ENCODE measurements around the gene SLC25A26.
"Not testable (repeated sequence)": the region's sequence is repeated elsewhere in the genome, so short reads cannot be mapped to it uniquely, and the experiment has no call there.

Gene SLC25A26

GRCh38 chr3:66271231-66271630 is 50.4 kb downstream of the SLC25A26 start:
- DNase-seq, result no peak

- DNase-seq, result no peak
Measured at GRCh38 chr3:66272016-66272415, 51.2 kb downstream of the SLC25A26 start.

DNA sequence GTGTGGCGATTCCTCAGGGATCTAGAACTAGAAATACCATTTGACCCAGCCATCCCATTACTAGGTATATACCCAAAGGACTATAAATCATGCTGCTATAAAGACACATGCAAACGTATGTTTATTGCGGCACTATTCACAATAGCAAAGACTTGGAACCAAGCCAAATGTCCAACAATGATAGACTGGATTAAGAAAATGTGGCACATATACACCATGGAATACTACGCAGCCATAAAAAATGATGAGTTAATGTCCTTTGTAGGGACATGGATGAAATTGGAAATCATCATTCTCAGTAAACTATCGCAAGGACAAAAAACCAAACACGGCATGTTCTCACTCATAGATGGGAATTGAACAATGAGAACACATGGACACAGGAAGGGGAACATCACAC is 54.0 kb downstream of the SLC25A26 start:
- not testable (repeated sequence) for DNase-seq

DNA sequence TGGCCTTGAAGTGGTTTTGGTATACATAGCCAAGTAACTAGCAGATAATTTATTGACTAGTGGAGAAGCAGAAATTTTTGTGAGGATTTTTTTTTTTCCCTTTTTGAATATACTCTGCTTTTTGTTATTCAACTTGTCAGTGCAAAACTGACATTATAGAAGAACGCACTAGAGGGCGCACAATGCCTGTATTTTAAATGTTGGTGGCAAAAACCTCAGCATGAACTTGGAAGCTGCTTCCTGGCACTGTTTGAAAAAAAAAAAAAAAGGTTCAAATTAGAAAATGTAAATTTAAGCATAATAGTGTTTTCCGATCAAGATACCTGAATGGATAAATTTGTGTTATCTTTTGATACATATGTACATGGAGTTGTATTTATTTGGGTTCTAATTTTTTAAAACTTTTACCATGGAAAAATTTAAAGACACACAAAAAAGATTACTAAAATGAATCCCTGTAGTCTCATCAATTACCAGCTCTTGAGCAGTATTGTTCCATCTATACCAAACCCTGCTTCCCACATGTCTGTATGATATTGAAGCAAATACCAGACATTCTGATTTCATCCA is 56.0 kb downstream of the SLC25A26 start:
- DNase-seq, result peak; percentile 23

DNA sequence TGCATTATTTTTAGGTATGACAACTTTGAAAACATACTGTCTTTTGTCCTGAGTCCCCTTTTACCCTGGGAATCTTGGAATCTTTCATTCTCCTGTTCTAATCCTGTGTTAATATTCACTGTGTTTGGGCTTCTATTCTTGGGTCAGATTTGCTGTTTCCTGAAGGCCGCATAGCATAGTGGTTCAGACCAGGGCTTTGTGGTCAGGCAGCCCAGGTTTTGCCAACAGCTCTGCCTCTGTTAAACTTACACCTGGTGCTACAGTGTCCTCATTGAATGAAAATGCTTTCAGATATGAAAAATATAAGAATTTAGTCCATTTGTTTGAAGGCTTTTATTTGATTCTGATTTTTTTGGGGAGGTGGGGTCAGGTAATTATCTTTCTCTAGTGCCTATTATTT is 58.4 kb downstream of the SLC25A26 start:
- DNase-seq, result no peak

- DNase-seq, result no peak
Measured at GRCh38 chr3:66280304-66280703, 59.5 kb downstream of the SLC25A26 start.

DNA sequence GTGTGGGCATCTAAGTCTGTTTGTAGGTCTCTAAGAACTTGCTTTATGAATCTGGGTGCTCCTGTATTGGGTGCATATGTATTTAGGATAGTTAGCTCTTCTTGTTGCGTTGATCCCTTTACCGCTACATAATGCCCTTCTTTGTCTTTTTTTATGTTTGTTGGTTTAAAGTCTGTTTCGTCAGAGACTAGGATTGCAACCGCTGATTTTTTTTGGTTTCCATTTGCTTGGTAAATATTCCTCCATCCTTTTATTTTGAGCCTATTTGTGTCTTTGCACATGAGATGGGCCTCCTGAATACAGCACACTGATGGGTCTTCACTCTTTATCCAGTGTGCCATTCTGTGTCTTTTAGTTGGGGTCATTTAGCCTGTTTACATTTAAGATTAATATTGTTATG is 71.1 kb downstream of the SLC25A26 start:
- DNase-seq, result not testable (repeated sequence)

DNA sequence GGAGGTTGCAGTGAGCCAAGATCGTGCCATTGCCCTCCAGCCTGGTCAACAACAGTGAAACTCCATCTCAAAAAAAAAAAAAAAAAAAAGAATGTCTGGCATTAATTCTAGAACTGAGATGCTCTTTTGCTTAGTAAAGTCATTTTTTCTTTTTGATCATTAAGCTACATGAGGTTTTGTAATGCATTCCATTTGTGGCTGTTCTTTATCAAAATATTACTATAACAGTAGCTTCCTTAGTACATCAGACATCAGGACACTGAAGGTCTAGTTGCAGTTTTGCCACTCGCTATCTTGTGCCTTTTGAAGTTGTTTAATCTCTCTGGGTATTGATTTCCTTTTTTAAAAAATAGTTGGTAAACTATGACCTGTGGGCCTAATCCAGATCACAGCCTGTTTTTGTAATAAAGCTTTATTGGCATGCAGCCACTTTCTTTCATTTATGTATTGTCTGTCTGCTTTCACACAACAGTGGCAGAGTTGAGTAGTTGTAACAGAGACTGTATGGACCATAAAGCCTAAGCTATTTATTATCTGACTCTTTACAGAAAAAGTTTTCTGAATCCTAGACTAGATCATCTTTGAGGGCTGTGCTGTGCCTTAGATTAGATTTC is 76.6 kb downstream of the SLC25A26 start:
- DNase-seq, result no peak

DNA sequence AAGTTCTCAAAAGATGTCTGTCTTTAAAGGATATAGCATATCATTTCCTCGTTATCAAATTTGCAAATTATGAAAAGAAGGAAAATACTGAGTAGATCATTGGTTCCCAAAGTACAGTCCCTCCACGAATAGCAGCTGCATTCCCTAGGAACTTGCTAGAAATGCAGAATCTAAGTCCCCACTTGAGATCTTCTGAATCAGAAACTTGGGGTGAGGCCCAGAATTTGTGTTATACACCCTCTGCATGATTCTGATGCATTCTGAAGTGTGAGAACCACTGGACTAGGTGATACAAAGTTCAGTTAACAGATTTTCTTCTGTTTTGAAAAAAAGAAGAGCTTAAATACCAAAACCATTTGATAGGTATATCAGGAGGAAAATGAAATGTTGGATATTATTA is 77.1 kb downstream of the SLC25A26 start:
- no peak for DNase-seq

DNA sequence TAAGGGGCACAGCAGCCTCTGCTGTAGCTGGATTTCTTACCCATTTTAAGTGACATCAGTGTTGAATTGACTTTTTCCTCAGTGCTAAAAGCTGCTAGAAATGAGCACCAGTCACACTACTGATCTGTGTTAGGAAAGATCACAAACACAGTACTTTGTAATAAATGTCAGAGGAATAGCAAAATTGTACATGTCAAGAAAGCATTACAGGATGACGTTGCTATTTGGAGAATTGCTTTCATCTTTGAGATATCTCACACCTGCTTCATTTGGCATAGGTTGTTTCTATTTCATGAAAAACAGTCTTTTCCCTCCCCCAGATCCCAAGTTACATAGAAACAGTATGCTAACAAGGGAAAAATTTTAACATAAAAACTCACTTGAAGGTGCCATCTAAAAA is 77.8 kb downstream of the SLC25A26 start:
- no peak for DNase-seq

DNA sequence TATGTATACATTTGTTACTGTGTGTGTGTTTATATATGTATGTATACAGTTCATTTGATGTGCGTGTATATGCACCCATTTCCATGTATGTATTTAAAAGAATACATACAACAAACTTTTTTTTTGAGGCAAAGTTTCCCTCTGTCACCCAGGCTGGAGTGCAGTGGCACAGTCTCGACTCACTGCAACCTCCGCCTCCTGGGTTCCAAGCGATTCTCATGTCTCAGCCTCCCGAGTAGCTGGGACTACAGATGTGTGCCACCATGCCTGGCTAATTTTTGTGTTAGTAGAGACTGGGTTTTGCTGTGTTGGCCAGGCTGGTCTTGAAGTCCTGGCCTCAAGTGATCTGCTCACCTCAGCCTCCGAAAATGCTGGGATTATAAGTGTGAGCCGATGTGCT is 78.3 kb downstream of the SLC25A26 start:
- not testable (repeated sequence) for DNase-seq

- DNase-seq, result peak; percentile 48
Measured at GRCh38 chr3:66299891-66300290, 79.1 kb downstream of the SLC25A26 start.

GRCh38 chr3:66302288-66302687 is 81.5 kb downstream of the SLC25A26 start:
- no peak for DNase-seq

DNA sequence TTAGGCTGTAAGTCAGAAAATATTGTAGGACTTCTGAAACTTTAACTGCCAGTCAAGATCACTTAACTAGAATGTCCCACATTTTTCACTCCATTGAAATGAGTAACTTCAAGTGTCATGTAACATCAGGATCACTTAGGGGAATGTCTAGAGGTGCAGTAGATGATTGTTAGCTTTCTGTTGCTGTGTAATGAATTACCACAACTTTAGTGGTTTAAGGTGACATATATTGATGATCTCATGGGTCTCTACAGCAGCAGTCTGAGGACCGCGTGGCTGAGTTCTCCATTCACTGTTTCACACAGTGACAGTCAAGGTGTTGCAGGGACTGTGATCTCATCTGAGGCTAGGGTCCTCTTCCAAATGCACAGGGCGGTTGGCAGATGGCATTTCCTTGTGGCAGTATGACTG is 82.7 kb downstream of the SLC25A26 start:
- DNase-seq, result no peak

DNA sequence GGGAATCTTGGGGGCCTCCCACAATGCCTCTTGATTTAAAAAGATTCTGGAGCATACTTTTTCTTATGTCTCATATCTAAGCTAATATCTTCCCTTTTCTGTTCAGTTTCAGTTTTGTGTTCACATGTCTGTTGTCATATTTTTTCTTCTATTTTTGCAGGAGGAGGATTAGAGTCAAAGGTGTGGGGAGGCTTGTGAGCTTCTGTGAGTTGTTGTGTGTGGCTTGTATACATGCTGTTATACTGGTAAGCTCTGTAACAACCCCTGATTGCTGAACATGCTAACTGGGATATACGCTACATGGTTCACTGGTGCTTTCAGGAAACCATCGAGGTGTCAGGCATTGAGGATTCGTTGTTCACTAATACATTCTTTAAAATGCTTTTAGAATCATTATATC is 83.5 kb downstream of the SLC25A26 start:
- no peak for DNase-seq

DNA sequence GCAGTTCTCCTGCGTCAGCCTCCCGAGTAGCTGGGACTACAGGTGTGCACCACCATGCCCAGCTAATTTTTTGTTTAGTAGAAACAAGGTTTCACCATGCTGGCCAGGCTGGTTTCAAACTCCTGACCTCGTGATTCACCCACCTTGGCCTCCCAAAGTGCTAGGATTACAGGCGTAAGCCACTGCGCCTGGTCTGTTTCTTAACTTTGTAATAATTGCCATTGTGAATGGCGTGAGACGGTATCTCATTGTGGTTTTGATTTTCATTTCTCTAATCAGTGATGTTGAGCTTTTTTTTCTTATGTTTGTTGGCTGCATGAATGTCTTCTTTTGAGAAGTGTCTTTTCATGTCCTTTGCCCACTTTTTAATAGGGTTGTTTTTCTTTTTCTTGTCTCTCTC is 85.3 kb downstream of the SLC25A26 start:
- DNase-seq, result not testable (repeated sequence)

DNA sequence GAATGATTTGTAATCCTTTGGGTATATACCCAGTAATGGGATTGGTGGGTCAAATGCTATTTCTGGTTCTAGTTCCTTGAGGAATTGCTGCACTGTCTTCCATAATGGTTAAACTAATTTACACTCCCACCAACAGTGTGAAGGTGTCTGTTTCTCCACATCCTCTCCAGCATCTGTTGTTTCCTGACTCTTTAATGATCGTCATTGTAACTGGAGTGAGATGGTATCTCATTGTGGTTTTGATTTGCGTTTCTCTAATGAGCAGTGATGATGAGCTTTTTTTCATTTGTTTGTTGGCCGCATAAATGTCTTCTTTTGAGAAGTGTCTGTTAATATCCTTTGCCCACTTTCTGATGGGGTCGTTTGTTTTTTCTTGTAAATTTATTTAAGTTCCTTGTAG is 86.2 kb downstream of the SLC25A26 start:
- not testable (repeated sequence) for DNase-seq

DNA sequence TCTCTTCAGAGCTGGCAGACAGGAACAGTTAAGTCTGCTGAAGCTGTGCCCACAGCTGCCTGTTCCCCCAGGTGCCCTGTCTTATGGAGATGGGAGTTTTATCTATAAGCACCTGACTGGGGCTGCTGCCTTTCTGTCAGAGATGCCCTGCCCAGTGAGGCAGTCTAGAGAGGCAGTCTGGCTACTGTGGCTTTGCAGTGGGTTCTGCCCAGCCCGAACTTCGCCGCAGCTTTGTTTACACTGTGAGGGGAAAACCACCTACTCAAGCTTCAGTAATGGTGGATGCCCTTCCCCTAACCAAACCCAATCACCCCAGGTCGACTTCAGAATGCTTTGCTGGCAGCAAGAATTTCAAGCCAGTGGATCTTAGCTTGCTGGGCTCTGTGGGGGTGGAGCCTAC is 91.2 kb downstream of the SLC25A26 start:
- no peak for DNase-seq

GRCh38 chr3:66314455-66314854 is 93.7 kb downstream of the SLC25A26 start:
- no peak for DNase-seq

DNA sequence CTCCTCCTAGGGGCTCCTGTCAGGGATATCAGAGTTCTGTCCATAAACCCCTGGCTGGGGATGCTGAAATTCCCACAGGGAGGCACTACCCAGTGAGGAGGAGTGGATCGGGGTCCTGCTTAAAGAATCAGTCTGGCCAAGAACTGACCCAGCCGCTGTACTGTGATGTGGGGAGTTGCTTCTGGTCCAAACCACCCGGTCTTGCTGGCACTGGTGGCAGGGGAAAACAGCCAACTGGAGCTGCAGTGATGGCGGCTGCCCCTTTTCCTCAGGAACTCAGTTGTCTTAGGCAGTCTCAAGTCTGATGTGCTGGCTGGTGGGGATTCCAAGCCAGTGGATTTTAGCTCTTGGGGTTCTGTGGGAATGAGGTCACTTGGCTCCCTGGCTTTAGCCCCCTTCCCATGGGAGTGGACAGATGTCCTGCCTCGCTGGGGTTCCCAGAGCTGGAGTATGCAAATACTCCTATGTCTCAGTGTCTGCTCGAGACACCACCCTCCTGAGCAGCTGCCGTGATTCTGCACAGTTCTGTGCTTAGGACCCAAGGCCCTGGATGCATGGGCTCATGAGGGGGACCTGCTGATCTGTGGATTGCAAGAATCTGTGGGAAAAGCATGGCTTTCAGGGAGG is 97.1 kb downstream of the SLC25A26 start:
- no peak for DNase-seq

DNA sequence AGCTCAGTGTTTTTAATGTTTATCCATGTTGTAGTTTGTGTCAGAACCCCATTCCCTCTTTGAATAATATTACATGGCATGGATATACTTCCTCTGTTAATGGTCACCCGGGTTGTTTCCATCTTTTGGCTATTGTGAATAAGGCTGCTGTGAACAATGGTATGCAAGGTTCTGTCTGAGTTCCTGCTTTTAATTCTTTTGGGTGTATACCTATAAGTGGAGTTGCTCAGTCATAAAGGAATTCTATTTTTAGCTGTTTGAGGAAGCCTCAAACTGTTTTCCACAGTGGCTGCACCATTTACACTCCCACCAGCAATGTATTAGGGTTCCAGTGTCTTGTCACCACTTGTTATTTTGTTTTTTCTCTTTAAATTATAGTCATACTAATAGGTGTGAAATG is 99.6 kb downstream of the SLC25A26 start:
- DNase-seq, result no peak

GRCh38 chr3:66322436-66322835 is 101.6 kb downstream of the SLC25A26 start:
- DNase-seq, result no peak

GRCh38 chr3:66326340-66326739 is 105.5 kb downstream of the SLC25A26 start:
- no peak for DNase-seq

DNA sequence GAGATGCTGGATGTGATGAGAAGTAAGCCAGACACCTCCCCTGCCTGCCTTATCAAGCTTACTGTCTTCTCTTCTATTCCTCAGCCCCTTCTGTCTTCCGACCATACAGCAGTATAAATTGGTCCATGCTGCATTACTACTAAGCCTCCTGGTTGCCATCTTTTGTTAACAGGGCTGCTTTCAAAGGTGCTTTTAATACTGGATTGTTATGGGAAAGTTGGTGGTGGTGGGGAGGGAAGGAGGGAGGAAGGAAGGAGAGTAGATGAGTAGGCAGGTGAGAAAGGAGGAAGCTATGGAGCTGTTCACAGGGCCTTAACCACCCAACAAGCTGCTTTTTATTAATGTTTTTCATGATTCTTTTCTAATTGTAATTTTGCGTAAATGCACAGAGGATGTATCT is 114.9 kb downstream of the SLC25A26 start:
- DNase-seq, result no peak

DNA sequence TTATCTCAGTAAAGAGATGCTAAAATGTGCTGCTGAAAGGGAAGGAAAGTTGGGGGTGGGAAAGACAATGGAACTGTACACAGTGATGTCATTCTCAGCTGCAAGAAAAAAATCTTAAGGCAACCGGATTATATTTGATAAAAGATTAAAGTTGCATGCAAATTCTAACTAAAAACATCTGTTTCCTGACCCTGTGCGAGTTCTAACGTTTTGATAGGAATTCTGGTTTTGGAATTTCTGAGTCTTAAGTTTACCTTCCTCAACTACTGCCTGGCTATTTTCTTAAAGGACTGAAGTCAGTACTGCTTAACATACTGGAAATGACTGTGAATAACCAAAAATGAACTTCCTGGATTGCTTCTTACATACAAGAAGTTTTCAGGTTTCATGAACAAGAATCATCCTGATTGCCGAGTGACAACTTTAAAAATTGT is 115.5 kb downstream of the SLC25A26 start:
- DNase-seq, result no peak

Measured in NCI-H2227 treated with DMSO at 0.1 percent for 48 hours (cell line).